H9 (cell line): ENCODE measurements around the gene PTBP3. TPM values are rescaled to one million over a fixed set of nuclear protein-coding genes. Genes with fewer than 3 reads are reported as not detected.

Experiments
- DNase-seq: peaks from one replicate; pipeline ENCODE4 v3.0.0-alpha.2; 2017
- H2AFZ ChIP-seq: one replicate; pipeline ENCODE4 v1.6.1; 2013; ENCODE audit warnings: mild to moderate bottlenecking, low read length, control low read depth, moderate library complexity
- H2AK5ac ChIP-seq: 2 replicates; pipeline ENCODE4 v1.6.1; 2013; ENCODE audit warnings: low read length, control low read depth, mixed read lengths; ENCODE audit not compliant: insufficient read length
- H2BK120ac ChIP-seq: one replicate; pipeline ENCODE4 v1.6.1; 2013; ENCODE audit warnings: low read depth, mild to moderate bottlenecking, low read length, control low read depth, inconsistent platforms; ENCODE audit not compliant: poor library complexity, severe bottlenecking
- H2BK12ac ChIP-seq: 2 replicates; pipeline ENCODE4 v1.6.1; 2013; ENCODE audit warnings: low read length, control low read depth, mixed read lengths, low read depth; ENCODE audit not compliant: insufficient read length
- H2BK15ac ChIP-seq: 2 replicates; pipeline ENCODE4 v1.6.1; 2013; ENCODE audit warnings: low read depth, low read length, control low read depth
- H2BK20ac ChIP-seq: one replicate; pipeline ENCODE4 v1.6.1; 2013; ENCODE audit warnings: low read depth, mild to moderate bottlenecking, low read length, control low read depth, inconsistent platforms; ENCODE audit not compliant: poor library complexity, severe bottlenecking
- H2BK5ac ChIP-seq: 2 replicates; pipeline ENCODE4 v1.6.1; 2013; ENCODE audit warnings: low read length, control low read depth, mixed read lengths; ENCODE audit not compliant: insufficient read length
- H3K14ac ChIP-seq: 2 replicates; pipeline ENCODE4 v1.6.1; 2013; ENCODE audit warnings: low read length, control low read depth; ENCODE audit not compliant: insufficient read depth
- H3K18ac ChIP-seq: 2 replicates; pipeline ENCODE4 v1.6.1; 2013; ENCODE audit warnings: low read depth, mild to moderate bottlenecking, mixed read lengths, low read length, control low read depth; ENCODE audit not compliant: insufficient read length
- H3K23ac ChIP-seq: 2 replicates; pipeline ENCODE4 v1.6.1; 2013; ENCODE audit warnings: low read length, control low read depth, mixed read lengths, low read depth; ENCODE audit not compliant: insufficient read length
- H3K23me2 ChIP-seq: 2 replicates; pipeline ENCODE4 v1.6.1; 2013; ENCODE audit warnings: low read depth, mild to moderate bottlenecking, mixed read lengths, low read length, control low read depth; ENCODE audit not compliant: insufficient read length, poor library complexity, severe bottlenecking
- H3K27ac ChIP-seq: 2 replicates; pipeline ENCODE4 v1.5.1; 2013; ENCODE audit warnings: low read length, control low read depth, mixed read lengths, low read depth; ENCODE audit not compliant: insufficient read length
- H3K27me3 ChIP-seq: 2 replicates; pipeline ENCODE4 v1.6.1; 2013; ENCODE audit warnings: low read length, control low read depth, inconsistent platforms; ENCODE audit not compliant: insufficient read depth
- H3K4ac ChIP-seq: 2 replicates; pipeline ENCODE4 v1.6.1; 2013; ENCODE audit warnings: low read depth, mild to moderate bottlenecking, control low read depth, inconsistent platforms, low read length, moderate library complexity
- H3K4me1 ChIP-seq: 2 replicates; pipeline ENCODE4 v1.6.1; 2013; ENCODE audit warnings: low read length, control low read depth, inconsistent platforms; ENCODE audit not compliant: insufficient read depth
- H3K4me2 ChIP-seq: 2 replicates; pipeline ENCODE4 v1.6.1; 2013; ENCODE audit warnings: low read length, control low read depth, mixed read lengths; ENCODE audit not compliant: insufficient read length, insufficient read depth
- H3K56ac ChIP-seq: 2 replicates; pipeline ENCODE4 v1.6.1; 2013; ENCODE audit warnings: low read depth, mild to moderate bottlenecking, mixed read lengths, low read length, control low read depth; ENCODE audit not compliant: insufficient read length
- H3K79me1 ChIP-seq: 2 replicates; pipeline ENCODE4 v1.6.1; 2013; ENCODE audit warnings: low read depth, mild to moderate bottlenecking, moderate library complexity, low read length, control low read depth, inconsistent platforms; ENCODE audit not compliant: insufficient read depth, poor library complexity, severe bottlenecking
- H3K79me2 ChIP-seq: 2 replicates; pipeline ENCODE4 v1.6.1; 2013; ENCODE audit warnings: low read length, control low read depth, inconsistent platforms; ENCODE audit not compliant: insufficient read depth
- H3K9ac ChIP-seq: 2 replicates; pipeline ENCODE4 v1.6.1; 2013; ENCODE audit warnings: low read length, control low read depth, mixed read lengths; ENCODE audit not compliant: insufficient read length; ENCODE audit errors: extremely low read depth
- H3K9me3 ChIP-seq: one replicate; pipeline ENCODE4 v1.6.1; 2013; ENCODE audit warnings: low read depth, low read length, inconsistent platforms; ENCODE audit not compliant: control insufficient read depth
- H3T11ph ChIP-seq: one replicate; pipeline ENCODE4 v1.6.1; 2013; ENCODE audit warnings: mild to moderate bottlenecking, low read length, control low read depth, inconsistent platforms
- H4K20me1 ChIP-seq: one replicate; pipeline ENCODE4 v1.6.1; 2013; ENCODE audit not compliant: control insufficient read depth, insufficient read length, insufficient read depth
- H4K5ac ChIP-seq: 2 replicates; pipeline ENCODE4 v1.6.1; 2013; ENCODE audit warnings: low read depth, mild to moderate bottlenecking, mixed read lengths, low read length, control low read depth; ENCODE audit not compliant: insufficient read length
- H4K8ac ChIP-seq: replicated peaks from 2 replicates; pipeline ENCODE4 v1.6.1; 2013; ENCODE audit warnings: low read length, control low read depth, mixed read lengths, low read depth; ENCODE audit not compliant: insufficient read length
- H4K91ac ChIP-seq: 2 replicates; pipeline ENCODE4 v1.6.1; 2013; ENCODE audit warnings: low read depth, mild to moderate bottlenecking, moderate library complexity, mixed read lengths, low read length, control low read depth; ENCODE audit not compliant: insufficient read length
- H3K27ac Mint-ChIP-seq, 3 experiments: 2 replicates in 2 of 3; 3 replicates in 1 of 3; pipeline ENCODE4 v1.8.0; 2020 to 2021; ENCODE audit warnings: mixed read lengths in 3 of 3, mild to moderate bottlenecking in 1 of 3, moderate library complexity in 1 of 3
- H3K27me3 Mint-ChIP-seq: 2 replicates; pipeline ENCODE4 v1.8.0; 2021; ENCODE audit warnings: low read depth, mild to moderate bottlenecking, moderate library complexity, mixed read lengths
- H3K36me3 Mint-ChIP-seq, 3 experiments: 2 replicates in 2 of 3; 3 replicates in 1 of 3; pipeline ENCODE4 v1.8.0; 2020 to 2021; ENCODE audit warnings: low read depth in 3 of 3, mixed read lengths in 3 of 3; ENCODE audit not compliant: insufficient read depth in 1 of 3
- H3K4me1 Mint-ChIP-seq, 2 experiments: 2 replicates each; pipeline ENCODE4 v1.8.0; 2020; ENCODE audit warnings: mixed read lengths in 2 of 2
- H3K4me3 Mint-ChIP-seq, 2 experiments: 2 replicates in 1 of 2; 3 replicates in 1 of 2; pipeline ENCODE4 v1.8.0; 2020 to 2021; ENCODE audit warnings: mild to moderate bottlenecking in 2 of 2, mixed read lengths in 2 of 2, moderate library complexity in 1 of 2
- H3K9me3 Mint-ChIP-seq, 2 experiments: 2 replicates in 1 of 2; 3 replicates in 1 of 2; pipeline ENCODE4 v1.8.0; 2020; ENCODE audit warnings: mild to moderate bottlenecking in 2 of 2, mixed read lengths in 2 of 2, moderate library complexity in 1 of 2
- WGBS: extraction: QIAGEN DNeasy Blood & Tissue Kit; methylation state at CpG from one replicate; pipeline ENCODE4 v1.1.7; 2013; ENCODE audit warnings: missing lambda C conversion rate, low lambda C conversion rate, mixed read lengths; ENCODE audit not compliant: insufficient read length; ENCODE audit errors: extremely low coverage; 5-methylcytosine and 5-hydroxymethylcytosine counted together
- total RNA-seq: library from RNA; stranded (reverse); gene quantifications from 2 replicates; pipeline ENCODE4 v1.2.1, GENCODE V29; 2021
- TF ChIP-seq, protein P1 (sequence below): fragments of 200-600 bp; sonication (generic); conservative IDR thresholded peaks from 3 replicates; pipeline ENCODE4 v1.8.0; 2021; ENCODE audit warnings: antibody characterized with exemption, mild to moderate bottlenecking

PTBP3 gene
- total RNA-seq, 1 experiment from 2014 or later, result 89.5 TPM

DNA sequence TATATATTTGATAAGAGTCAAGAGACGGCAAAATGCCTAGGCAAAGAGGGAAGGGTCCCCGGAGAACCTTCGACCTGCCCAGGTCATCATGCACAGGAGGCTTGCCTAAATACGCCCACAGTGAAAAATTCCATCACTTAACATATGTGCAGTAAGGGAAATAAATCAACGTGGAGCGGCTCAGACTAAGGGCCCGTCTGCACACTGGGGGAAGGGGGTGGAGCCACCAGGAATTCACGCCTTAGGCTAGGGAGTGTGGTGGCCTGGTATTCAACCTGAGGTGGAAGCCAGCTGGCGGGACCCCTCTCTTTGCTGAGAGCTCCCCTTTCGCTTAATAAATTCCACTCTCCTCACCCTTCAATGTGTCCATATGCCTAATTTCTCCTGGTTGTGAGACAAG is 8.3 kb downstream of the PTBP3 start:
- H2BK15ac ChIP-seq, result no peak overlapping the region
- no peak overlapping the region for H3K56ac ChIP-seq
- no peaks in the 10 kb centered on the region for H3K27me3 ChIP-seq
- no peak overlapping the region for H4K91ac ChIP-seq
- no peaks in the 10 kb centered on the region for H3K27me3 Mint-ChIP-seq
- H2BK120ac ChIP-seq, result no peak overlapping the region
- H3K23ac ChIP-seq, result no peak overlapping the region
- TF ChIP-seq, protein P1, sequence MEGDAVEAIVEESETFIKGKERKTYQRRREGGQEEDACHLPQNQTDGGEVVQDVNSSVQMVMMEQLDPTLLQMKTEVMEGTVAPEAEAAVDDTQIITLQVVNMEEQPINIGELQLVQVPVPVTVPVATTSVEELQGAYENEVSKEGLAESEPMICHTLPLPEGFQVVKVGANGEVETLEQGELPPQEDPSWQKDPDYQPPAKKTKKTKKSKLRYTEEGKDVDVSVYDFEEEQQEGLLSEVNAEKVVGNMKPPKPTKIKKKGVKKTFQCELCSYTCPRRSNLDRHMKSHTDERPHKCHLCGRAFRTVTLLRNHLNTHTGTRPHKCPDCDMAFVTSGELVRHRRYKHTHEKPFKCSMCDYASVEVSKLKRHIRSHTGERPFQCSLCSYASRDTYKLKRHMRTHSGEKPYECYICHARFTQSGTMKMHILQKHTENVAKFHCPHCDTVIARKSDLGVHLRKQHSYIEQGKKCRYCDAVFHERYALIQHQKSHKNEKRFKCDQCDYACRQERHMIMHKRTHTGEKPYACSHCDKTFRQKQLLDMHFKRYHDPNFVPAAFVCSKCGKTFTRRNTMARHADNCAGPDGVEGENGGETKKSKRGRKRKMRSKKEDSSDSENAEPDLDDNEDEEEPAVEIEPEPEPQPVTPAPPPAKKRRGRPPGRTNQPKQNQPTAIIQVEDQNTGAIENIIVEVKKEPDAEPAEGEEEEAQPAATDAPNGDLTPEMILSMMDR, result no peak
- H3K4me2 ChIP-seq, result no peak overlapping the region
- no peak overlapping the region for H2AK5ac ChIP-seq
- no peak overlapping the region for H3K4ac ChIP-seq
- no peak overlapping the region; a peak in 3 of 7 replicates for H3K27ac Mint-ChIP-seq
- no peak overlapping the region for H3T11ph ChIP-seq
- no peak overlapping the region for H2BK5ac ChIP-seq
- peaks cover 31 to 48% of the 10 kb centered on the region in 2 experiments for H3K4me1 Mint-ChIP-seq
- no peak overlapping the region for H4K5ac ChIP-seq
- no peak overlapping the region for H3K18ac ChIP-seq
- DNase-seq, result peak; percentile 58
- WGBS, result no CpG with 5 or more reads among the region's 10 CpGs
- no peak overlapping the region for H3K4me3 Mint-ChIP-seq
- no peaks in the 10 kb centered on the region for H4K20me1 ChIP-seq
- peaks cover 12% of the 10 kb centered on the region for H3K79me1 ChIP-seq
- no peaks in the 10 kb centered on the region; a peak in 1 of 5 replicates for H3K9me3 Mint-ChIP-seq
- no peaks in the 10 kb centered on the region for H3K23me2 ChIP-seq
- H3K4me1 ChIP-seq, result peaks cover 2% of the 10 kb centered on the region; the same call in 1 of the 2 replicates
- no peak overlapping the region for H2AFZ ChIP-seq
- H4K8ac ChIP-seq, result no peak overlapping the region
- no peak overlapping the region for H2BK12ac ChIP-seq
- peaks cover 0 to 1% (median 0%) of the 10 kb centered on the region in 3 experiments; a peak in 1 of 7 replicates for H3K36me3 Mint-ChIP-seq
- H3K14ac ChIP-seq, result no peak overlapping the region
- no peak overlapping the region for H3K27ac ChIP-seq
- H3K79me2 ChIP-seq, result peaks cover 49% of the 10 kb centered on the region
- H2BK20ac ChIP-seq, result no peak overlapping the region
- H3K9me3 ChIP-seq, result no peaks in the 10 kb centered on the region
- H3K9ac ChIP-seq, result no peak overlapping the region
